DMS79 (cell line): ENCODE measurements around the gene MCAM.

ENCODE experiments used
- DNase-seq: peaks from one replicate; lab custom pipeline; 2025; lab: John Stamatoyannopoulos, UW

MCAM gene

GRCh38 chr11:119330237-119330636 is 13.3 kb upstream of the MCAM start:
- DNase-seq, result no peak

- no peak for DNase-seq
Measured at GRCh38 chr11:119329320-119329719, 12.4 kb upstream of the MCAM start.

DNA sequence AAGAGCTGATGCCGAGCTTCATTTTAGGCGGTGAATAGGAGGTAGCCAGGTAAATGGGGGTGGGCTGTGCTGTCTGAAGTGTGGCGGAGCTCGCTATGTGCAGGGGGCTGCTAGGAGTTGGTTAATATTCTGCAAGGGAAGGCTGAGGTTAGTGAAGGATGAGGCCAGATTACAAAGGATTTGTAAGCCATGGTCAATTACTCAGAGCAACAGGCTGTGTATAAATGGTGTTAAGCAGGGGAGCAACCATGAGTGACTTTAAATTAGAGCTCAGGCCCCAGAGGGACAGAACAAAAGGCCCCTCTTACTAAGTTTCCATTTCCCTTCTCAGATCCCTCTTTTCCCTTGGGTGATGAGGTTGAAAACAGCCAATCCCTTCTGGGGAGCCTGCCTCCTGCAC is 7.3 kb upstream of the MCAM start:
- DNase-seq, result no peak

GRCh38 chr11:119323532-119324033 is 6.7 kb upstream of the MCAM start:
- DNase-seq, result peak; percentile 32

- no peak for DNase-seq
Measured at GRCh38 chr11:119322921-119323531, 6.1 kb upstream of the MCAM start.

- no peak for DNase-seq
Measured at GRCh38 chr11:119322360-119322739, 5.4 kb upstream of the MCAM start.

GRCh38 chr11:119320776-119321524 is 4.0 kb upstream of the MCAM start:
- no peak for DNase-seq

GRCh38 chr11:119320240-119320775 is 3.4 kb upstream of the MCAM start:
- no peak for DNase-seq

GRCh38 chr11:119319700-119320239 is 2.8 kb upstream of the MCAM start:
- DNase-seq, result no peak

GRCh38 chr11:119319136-119319699 is 2.3 kb upstream of the MCAM start:
- DNase-seq, result no peak

GRCh38 chr11:119318240-119319135 is 1.6 kb upstream of the MCAM start:
- DNase-seq, result no peak

DNA sequence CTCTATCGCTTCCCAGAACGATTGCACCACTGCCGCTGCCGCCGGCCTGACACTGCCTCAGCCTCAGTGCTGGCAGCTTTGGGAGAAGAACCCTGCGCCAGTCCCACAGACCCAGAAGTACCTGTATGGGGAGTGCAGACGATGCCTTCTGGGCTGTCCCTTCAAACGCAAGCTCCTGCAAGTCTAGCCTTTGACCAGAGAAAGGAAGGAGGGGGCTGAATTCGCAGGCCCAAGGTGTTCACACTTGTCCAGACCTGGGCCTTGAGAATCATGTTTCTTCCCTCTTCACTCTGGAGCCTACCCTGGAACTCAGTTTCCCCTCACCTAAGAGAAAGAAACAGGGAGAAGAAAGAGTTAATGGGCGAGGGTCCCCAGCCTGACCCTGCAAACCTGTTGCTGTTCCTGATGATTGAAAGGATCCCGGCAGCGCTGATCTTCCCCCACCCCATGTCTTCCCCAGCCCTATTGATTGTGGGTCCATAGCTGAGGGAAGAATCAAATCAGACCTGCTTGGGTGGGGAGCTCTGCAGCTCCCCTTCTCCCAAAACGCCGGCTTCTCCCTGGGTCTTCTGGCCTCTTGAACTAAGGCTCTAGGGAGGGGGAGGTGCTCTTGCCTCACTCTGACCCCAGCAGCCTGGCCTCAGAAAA is 786 bp upstream of the MCAM start:
- no peak for DNase-seq

- peak; percentile 50 for DNase-seq
Measured at GRCh38 chr11:119316016-119316728, 758 bp downstream of the MCAM start.

DNA sequence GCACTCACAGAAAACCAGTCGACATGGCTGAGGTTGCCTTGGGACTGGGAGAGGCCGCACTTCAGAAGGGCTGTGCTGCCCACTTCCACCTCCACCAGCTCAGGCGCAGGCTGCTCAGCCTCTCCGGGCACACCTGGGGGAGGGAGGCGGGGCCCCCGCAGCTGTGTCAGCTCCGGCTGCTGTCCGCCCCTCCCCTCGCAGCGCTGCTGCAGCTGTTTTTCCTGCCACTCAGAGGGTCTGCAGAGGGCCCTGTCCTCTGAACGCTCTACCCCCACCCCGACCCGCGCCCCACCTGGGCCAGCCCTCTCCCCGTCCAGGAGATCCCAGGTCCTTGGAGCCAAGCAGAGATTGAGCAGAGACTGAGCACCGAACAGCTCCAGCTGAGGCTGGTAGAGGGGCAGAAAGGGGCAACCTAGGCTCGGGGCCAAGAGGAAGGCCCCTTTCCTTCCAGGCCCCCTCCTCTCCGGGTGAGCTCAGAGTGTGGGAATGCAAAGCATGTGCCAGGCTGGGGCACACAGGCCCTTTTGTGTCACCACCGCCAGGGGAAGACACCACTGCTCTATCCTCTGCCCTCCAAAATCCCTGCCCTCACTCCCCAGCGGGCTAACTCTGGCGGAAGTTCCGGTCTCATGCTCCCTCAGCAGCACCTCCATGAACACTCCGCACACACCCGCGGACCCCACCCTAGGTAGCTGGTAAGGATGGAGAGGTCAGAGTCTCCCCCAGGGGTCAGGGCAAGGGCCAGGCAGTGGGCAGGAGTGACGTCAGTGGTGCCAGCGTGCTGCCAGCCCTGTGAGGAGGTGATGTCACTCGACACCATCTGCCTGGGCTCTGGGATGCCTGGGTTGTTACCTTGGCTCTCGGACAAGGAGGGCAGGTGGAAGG is 1.6 kb downstream of the MCAM start:
- peak; percentile 74 for DNase-seq

- DNase-seq, result no peak
Measured at GRCh38 chr11:119314726-119315125, 2.2 kb downstream of the MCAM start.

- DNase-seq, result no peak
Measured at GRCh38 chr11:119310682-119311052, 6.3 kb downstream of the MCAM start.

DNA sequence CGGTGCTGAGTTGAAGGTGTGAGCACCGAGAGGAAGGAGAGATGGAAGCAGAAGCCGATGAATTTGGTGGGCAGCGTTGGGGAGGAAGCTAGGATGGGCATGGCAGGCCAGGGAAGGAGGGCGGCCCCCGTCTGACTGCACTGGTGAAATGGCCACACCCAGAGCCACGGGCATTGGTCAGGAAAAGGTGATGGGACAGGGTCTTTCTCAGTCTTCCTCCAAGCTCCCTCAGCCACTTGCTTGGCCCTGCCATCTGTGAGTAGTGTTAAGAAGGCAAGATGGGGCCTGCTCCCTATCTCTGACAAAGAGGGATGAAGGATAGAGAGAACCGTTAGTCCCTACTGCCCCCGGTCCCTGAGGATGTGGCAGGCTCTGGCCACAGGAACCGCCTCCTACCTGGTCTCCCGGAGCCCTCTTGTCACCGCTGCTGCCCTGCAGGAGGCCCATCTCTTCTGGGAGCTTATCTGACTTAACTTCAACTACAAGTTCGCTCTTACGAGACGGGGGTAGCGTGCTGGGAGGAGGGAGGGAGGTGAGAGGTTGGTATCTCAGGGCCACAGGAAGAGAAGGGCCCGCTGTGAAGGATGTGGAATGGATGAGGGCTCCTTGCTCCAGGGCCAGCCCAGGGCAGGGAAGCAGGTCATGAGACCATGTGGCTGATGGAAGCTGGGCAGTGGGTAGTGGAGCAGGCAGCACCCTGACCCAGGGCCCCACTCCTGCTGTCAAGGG is 6.8 kb downstream of the MCAM start:
- no peak for DNase-seq

DNA sequence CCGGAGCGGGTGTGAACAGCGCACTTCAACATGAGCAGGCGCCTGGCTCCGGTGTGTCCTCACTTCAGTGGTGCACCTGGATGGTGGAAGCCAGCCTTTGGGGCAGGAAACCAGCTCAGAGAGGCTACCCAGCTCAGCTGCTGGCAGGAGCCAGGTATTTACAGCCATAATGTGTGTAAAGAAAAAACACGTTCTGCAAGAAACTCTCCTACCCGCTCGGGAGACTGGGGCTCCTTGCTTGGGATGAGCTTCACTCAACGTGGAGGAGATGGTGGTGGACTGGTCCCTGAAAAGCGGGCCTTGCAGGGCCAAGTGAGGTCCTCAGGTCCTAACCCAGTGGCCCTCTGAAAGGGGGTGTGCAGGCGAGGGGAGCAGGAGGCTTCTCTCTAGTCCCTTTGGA is 7.5 kb downstream of the MCAM start:
- DNase-seq, result no peak

DNA sequence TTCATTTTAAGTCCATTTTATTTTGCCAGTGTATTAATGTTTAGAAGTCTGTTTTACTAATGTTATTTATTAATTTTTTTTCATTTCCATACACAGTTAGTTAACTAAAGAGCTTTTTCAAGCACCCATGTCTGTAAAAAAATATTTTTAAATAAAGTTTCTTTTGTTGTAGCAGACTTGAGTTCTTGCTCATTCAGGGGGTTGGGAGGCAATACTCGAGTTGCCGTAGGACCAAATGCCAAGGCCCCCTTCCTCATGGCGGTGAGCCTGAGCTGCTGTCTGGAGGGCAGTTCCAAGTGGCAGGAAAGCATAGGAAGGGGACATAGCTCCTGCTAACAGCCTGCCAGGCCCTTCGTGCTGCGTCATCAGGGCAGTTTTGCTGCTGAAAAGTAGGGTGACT is 9.0 kb downstream of the MCAM start:
- DNase-seq, result no peak
